Astrocyte of the spinal cord (primary cell): Measurements from ENCODE around the gene YPEL1.

Source experiments
- DNase-seq: peaks from one replicate; pipeline ENCODE4 v3.0.0; 2011; ENCODE audit warnings: low read depth, low spot score
- H3K4me3 ChIP-seq: 2 replicates; pipeline ENCODE4 v1.5.1; 2011; ENCODE audit warnings: low read depth, mild to moderate bottlenecking, low read length, moderate library complexity
- CTCF ChIP-seq: IDR thresholded peaks from 2 replicates; pipeline ENCODE4 v1.5.1; 2012; ENCODE audit warnings: low read depth, mild to moderate bottlenecking, low read length, inconsistent platforms
- in situ Hi-C: cut with HindIII; loops from 2 replicates; pipeline ENCODE4 v1.10.0; 2017; ENCODE audit warnings: low sequenced_read_pairs

YPEL1 gene

GRCh38 chr22:21665047-21665851 lies 70.3 kb downstream of the YPEL1 start:
- DNase-seq = no peak
- no peak for TF ChIP-seq CTCF
- peak overlapping the region; percentile 93 for H3K4me3 ChIP-seq
- in situ Hi-C loops = no loop called here

GRCh38 chr22:21663738-21664137 lies 71.9 kb downstream of the YPEL1 start:
- no peak overlapping the region for H3K4me3 ChIP-seq
- no peak for DNase-seq
- TF ChIP-seq CTCF = no peak
- in situ Hi-C loops = no loop called here

- no peak for DNase-seq
- no peak for TF ChIP-seq CTCF
- H3K4me3 ChIP-seq = no peak overlapping the region
- in situ Hi-C loops = no loop called here
These were observed 73.6 kb downstream of the YPEL1 start for GRCh38 chr22:21661991-21662390.

- TF ChIP-seq CTCF = no peak
These were observed 74.7 kb downstream of the YPEL1 start for GRCh38 chr22:21660904-21661303.

GRCh38 chr22:21659864-21660525 lies 75.6 kb downstream of the YPEL1 start:
- no peak overlapping the region for H3K4me3 ChIP-seq
- in situ Hi-C loops = no loop called here
- no peak for DNase-seq
- TF ChIP-seq CTCF = no peak

More at GRCh38 chr22:21660904-21661303, 74.7 kb downstream of the YPEL1 start:
- no peak overlapping the region for H3K4me3 ChIP-seq
- in situ Hi-C loops = no loop called here
- no peak for DNase-seq

GRCh38 chr22:21657360-21658032 lies 78.1 kb downstream of the YPEL1 start:
- DNase-seq = peak; percentile 49
- no peak for TF ChIP-seq CTCF
- peak overlapping the region; percentile 47 for H3K4me3 ChIP-seq
- in situ Hi-C loops = no loop called here
